Measurements from ENCODE around the gene SLC34A1.

DNA sequence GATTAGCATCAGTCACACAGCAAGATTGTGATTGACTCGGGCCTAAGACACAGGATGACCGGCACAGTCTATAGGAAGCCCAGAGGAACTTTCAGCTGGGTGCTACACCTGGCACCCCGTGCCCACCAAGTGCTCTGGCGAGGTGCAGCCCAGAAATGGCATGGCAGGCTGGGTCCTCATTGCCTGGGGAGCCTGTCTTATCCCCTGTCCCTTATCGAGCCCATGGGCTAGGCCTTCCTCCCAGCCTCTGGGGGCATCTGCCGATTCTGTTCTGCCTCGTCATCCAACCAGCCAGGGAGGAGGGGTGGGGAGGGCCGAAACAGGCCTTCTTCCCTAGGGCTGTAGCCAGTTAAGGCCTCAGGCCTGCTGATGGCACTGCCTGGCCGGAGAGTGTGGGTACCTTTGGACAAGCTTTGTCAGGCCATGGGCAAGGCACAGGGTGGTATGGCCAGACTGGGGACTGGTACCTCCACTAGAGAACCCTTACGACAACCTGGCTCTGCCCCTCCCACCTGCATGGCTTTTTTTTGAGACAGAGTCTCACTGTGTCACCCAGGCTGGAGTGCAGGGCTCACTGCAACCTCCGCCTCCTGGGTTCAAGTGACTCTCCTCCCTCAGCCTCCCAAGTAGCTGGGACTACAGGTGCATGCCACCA, 43.8 kb downstream of the SLC34A1 start:
- no peak for TF ChIP-seq POLR2AphosphoS5 (IDR thresholded peaks at IDR 0.05)
- no peak for TF ChIP-seq EP300 (IDR thresholded peaks at IDR 0.05)
- TF ChIP-seq, protein P1, sequence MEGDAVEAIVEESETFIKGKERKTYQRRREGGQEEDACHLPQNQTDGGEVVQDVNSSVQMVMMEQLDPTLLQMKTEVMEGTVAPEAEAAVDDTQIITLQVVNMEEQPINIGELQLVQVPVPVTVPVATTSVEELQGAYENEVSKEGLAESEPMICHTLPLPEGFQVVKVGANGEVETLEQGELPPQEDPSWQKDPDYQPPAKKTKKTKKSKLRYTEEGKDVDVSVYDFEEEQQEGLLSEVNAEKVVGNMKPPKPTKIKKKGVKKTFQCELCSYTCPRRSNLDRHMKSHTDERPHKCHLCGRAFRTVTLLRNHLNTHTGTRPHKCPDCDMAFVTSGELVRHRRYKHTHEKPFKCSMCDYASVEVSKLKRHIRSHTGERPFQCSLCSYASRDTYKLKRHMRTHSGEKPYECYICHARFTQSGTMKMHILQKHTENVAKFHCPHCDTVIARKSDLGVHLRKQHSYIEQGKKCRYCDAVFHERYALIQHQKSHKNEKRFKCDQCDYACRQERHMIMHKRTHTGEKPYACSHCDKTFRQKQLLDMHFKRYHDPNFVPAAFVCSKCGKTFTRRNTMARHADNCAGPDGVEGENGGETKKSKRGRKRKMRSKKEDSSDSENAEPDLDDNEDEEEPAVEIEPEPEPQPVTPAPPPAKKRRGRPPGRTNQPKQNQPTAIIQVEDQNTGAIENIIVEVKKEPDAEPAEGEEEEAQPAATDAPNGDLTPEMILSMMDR (IDR thresholded peaks at IDR 0.05) = no peak
- TF ChIP-seq POLR2A (IDR thresholded peaks at IDR 0.05; ENCODE audit: low read depth) = no peak

Data from esophagus muscularis mucosa (tissue), 4 donors.